GM21528 (cell line): Measurements from ENCODE around the gene TNFRSF12A.

Source experiments
- ATAC-seq: cut with Tn5 transposase; IDR thresholded peaks from one replicate; pipeline ENCODE4 v1.9.1; 2021; ENCODE audit warnings: mild to moderate bottlenecking, moderate library complexity; ENCODE audit not compliant: unreplicated experiment, low FRiP score

Gene TNFRSF12A

DNA sequence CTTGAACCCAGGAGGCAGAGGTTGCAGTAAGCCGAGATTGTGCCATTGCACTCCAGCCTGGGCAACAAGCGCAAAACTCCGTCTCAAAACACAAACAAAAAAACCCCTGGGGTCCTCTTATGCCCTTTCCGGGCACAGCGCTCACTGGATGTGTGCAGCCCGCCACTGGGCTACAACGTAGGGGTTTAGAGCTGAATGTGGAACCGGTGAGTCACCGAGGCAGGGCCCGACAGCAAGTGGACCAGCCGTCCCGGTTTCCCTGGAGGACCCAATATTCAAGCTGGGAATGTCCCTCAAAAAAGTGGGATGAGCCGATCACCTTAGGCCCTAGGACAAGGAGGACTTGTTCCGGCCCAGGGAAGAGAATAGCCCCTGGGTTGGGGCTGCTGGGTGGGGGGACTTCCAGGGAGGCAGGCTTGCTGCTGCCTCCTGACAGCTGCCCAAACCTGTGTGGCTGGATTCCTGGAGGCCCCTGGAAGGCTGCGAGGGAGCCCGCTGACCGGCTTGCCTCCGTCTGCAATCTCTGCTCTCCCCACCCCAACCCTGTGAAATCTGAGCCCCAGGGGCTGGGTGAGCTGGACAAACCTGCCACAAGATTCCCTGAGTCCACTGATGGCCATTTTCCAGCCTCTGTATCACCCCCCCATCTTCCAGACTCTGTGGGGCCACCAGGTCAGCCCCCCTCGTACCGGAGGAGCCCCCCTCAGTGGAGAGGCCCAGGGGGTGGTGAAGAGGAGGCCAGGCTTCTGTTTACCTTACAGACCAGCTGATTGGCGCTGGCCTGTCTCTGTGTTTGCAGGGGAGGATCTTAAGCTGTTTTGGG lies 10.4 kb upstream of the TNFRSF12A start:
- ATAC-seq, result no peak

DNA sequence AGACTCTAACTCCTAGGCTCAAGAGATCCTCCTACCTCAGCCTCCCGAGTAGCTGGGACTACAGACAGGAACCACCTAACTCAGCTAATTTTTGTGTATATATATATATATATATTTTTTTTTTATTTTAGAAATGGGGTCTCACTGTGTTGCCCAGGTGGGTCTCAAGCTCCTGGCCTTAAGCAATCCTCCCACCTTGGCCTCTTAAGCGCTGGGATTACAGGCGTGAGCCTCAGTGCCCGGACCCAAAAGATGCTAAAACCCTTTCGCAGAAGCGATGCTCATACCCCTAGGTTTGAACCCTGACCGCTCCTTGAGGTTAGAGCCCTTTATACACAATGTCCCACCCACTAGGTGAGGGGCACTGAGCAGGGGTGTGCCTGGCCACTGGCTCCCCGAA lies 9.7 kb upstream of the TNFRSF12A start:
- no peak for ATAC-seq

DNA sequence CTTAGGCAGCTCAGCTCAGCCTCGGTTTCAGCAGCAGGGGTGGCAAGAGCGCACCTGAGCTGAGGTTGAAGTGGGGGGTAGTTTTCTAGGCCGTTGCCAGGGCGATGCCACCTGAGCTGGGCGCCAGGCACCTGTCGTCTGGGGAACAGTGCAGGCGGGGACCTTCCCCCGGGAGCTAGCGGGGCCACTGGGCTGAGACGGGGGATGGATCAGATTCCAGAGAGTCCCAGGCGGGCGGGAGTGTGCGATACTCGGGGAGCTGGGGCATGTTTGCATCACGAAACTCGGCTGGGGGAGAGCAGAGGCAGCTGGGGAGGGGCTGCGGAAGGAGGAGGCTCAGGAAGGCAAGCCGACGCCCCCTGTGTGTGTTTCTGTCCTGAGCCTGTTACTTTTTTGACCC lies 7.9 kb upstream of the TNFRSF12A start:
- no peak for ATAC-seq

DNA sequence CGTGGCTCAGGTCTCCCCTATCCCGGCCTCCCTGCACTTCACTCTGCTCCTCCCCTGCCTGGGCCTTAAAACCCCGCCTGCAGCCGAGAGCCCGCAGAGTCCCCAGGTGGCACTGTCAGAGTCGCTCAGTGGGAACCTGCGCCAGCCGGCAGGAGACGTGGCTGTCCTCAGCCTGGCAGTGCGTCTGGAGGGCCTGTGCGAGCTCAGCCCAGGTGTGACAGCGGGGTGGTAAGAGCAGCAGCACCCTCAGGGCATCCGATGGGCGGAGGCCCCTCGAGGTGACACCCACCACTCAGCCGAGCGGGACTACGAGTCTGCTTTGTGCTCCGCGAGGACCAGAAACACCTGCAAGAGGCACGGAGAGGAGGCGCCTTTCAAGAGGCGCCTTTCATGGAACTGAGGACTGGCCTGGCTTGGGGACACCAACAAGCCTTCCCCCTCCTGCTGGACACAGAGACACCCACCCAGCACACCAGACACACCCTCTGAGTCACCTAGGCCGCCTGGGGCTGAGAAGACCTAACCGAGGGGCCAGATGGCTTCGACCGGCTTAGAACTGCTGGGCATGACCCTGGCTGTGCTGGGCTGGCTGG lies 7.2 kb upstream of the TNFRSF12A start, which contains the start of gene CLDN9:
Gene CLDN9 (plus strand): TSS at position 96 of the 593 bp plus-strand sequence. CDS start 440 bp downstream, at position 536.
- ATAC-seq, result no peak

DNA sequence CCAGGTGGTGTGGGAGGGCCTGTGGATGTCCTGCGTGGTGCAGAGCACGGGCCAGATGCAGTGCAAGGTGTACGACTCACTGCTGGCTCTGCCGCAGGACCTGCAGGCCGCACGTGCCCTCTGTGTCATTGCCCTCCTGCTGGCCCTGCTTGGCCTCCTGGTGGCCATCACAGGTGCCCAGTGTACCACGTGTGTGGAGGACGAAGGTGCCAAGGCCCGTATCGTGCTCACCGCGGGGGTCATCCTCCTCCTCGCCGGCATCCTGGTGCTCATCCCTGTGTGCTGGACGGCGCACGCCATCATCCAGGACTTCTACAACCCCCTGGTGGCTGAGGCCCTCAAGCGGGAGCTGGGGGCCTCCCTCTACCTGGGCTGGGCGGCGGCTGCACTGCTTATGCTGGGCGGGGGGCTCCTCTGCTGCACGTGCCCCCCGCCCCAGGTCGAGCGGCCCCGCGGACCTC lies 6.6 kb upstream of the TNFRSF12A start:
- no peak for ATAC-seq

DNA sequence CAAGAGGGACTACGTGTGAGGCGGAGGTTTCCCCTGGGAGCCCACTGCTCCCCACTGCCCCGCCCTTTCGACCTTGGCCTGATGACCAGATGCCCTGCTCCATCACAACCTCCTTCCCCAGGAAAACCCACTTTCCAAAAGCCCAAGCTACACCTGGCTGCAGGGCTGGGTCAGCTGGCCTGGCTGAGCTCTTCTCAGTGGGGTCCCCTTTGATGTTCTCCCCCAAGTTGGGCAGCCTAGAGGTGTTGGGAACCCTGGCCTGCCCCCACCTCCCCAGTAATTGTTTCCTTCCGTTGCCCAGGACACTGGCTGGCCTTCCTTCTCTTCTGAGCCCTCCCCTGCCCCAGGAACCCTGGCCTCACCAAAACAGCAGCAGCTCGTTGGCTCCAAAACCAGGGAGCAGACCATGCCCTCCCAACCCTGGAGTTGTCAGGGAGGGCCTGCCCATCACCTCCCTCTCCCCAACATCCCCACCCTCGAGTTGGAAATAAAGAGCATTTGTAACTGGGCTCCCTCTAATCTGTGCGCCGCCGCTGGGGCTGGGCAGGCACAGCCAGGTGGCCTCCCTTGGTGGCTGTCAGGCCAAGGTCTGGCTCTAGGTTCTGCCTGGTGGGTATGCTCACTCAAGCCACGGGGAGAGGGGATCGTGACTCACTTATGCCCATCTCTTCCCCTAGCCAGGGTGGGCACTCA lies 6.0 kb upstream of the TNFRSF12A start:
- no peak for ATAC-seq

DNA sequence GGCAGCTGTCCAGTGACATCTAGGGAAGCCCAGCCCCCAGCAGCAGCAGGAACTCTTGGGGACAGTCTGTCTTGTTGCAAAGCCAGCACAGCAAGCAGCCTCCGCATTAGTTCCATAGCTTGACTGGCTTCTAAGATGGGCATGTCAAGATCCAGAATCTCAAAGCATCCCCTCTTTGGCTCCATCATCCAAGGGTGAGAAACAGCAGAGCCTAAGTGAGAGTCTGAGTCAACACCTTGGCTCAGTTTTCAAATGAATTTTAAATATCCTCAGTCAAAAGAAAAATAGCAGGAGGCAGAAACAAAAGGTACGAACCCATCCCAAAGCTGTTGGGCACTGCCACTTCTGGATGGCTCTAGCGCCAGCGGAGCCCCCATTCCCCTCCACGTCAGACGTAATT lies 5.2 kb upstream of the TNFRSF12A start:
- no peak for ATAC-seq

DNA sequence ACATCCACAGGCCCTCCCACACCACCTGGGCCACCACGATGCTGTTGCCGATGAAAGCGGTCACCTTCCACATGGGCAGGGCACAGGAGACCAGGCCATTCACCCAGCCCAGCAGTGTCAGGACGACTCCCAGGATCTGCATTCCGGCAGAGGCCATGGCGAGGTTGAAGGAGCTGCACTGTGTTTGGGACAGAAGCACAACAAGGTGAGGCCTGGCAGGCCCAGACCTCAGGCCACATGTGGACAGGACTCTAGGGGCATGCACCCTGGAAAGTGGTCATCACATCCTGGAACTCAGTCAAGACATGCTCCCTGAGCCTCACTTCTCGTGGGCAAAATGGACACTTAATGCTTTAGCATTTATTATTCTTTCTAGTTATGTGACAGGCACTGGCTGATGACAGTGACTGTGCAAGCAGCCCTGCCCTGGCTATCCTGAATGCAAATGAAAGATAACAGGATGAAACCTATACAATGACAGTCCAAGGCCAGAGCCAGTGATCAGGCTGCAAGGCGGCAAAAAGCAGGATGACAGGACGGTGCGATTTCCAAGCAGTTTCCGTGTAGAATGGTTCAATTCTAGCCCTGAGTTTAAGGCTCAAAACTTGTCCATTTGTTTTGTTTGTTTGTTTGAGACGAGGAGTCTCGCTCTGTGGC lies 4.2 kb upstream of the TNFRSF12A start:
- no peak for ATAC-seq

DNA sequence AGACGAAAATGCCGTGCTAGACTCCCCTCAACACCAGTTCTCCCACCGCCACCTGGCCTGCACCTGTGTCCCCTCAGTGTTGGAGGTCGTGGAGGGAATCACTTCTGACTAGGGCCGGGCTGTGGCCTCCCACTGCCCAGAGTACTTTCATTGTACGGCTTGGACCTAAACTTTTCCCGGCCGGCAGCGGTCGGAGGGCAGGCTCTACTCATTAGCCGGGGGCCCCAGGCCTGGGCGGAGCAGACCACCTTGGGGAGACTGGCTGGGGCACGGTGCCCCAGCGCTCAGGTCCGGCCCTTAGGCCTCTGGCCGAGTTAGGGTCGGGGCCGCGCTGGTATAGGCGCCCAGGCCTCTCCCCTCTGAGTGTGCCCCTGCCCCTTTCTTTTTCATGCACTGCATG lies 2.8 kb upstream of the TNFRSF12A start:
- ATAC-seq, result no peak

DNA sequence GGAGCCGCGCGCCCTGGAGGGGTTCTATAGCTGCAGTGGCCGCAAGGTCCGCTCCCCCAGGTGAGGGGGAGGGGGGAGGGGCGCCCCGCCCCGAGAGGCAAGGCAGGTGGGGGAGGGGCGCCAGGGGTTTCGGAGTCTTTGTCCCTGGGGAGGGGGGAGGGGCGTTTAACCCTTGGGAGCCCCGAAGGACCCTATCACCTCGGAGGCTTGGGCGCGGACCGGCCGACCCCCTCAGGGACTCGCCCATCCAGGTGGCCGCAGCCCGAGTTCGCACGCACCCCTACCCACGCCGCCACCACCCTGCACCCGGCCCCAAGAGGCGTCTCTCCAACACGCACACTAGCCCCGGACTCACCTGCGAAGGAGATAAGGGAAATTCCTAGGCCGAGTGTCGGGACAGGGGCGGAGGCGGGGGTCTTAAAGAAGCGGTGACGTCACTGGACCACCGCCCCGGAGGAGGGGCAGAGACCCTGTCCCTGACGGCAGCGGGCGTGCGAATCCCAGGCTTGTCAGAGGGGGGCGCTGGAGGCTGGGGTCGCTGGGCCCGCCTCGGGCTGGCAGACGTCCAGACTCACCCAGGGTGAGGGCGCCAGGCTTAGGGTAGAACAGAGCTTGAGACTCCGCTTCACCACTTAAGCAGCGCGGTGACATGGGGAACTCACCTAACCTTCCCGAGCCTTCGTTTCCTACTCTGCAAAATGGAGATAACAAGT lies 2.2 kb upstream of the TNFRSF12A start, which contains the start of gene CLDN6:
Gene CLDN6 (minus strand): TSS at position 390 of the 713 bp plus-strand sequence. CDS start 2,162 bp downstream, outside the sequence.
- no peak for ATAC-seq

DNA sequence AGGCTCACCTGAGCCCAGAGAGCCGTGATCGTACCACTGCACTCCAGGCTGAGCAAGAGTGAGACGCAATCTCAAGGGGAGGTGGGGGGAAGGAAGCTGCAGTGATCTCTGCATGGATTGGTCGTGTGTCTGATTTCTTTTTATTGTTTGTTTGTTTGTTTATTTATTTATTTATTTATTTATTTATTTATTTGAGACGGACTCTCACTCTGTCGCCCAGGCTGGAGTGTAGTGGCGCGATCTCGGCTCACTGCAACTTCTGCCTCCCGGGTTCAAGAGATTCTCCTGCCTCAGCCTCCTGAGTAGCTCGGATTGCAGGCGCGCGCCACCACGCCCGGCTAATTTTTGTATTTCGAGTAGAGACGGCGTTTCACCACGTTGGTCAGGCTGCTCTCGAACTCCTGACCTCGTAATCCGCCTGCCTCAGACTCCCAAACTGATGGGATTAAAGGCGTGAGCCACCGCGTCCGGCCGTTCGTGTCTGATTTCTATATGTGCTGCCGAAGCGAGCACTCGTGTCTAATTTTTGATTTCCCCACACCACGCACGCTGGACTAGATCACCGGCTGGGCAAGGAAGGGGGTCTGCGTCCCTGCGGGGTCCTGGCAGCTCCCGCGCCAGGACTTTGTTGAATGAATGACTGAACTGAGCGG lies 448 bp upstream of the TNFRSF12A start:
- no peak for ATAC-seq

DNA sequence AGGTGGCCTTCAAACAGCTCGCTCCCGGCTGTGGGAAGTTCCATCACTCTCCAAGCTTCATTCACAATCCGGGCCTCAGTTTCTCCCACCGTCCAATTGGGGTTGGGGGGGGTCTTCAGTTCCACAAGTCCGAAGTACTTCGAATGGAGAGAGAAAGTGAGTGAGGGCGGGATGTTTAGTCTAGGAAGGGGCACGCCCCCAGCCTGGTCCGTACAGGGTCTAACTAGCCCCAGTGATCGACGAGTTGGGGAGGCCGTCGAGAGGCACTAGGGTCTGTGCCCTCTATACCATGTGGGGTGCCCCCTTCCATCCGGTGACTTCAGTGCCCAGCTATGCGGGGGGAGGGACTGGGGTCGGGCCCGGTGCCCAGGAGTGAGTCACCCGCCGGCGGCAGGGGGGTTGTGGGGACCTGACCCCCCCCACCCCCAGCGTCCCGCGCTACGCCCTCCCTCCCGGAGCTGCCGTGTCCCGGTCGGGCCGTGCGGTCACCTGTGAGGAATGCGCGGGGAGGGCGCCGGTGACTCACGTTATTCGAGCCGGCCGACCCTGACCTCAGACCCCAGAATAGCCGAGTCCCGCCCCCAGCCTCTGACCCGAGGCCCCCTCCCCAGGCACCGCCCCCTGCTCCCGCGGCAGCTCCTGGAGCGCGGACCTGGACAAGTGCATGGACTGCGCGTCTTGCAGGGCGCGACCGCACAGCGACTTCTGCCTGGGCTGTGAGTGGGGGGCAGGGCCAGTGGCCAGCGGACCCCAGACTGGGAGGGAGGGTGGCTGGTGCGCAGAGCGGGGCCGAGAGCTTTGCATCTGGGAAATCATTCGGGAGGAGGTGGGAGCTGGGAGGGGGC lies 658 bp downstream of the TNFRSF12A start:
- ATAC-seq, result no peak

DNA sequence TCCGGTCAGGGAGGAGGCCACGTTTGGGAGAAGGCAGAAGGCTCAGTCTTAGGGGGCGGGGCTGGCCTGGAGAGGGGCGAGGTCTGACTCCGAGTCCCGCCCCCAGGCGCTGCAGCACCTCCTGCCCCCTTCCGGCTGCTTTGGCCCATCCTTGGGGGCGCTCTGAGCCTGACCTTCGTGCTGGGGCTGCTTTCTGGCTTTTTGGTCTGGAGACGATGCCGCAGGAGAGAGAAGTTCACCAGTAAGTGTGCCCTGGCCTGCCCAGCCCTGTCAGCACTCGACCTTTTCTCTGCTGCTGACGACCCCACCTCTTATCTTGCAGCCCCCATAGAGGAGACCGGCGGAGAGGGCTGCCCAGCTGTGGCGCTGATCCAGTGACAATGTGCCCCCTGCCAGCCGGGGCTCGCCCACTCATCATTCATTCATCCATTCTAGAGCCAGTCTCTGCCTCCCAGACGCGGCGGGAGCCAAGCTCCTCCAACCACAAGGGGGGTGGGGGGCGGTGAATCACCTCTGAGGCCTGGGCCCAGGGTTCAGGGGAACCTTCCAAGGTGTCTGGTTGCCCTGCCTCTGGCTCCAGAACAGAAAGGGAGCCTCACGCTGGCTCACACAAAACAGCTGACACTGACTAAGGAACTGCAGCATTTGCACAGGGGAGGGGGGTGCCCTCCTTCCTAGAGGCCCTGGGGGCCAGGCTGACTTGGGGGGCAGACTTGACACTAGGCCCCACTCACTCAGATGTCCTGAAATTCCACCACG lies 1.5 kb downstream of the TNFRSF12A start:
- no peak for ATAC-seq

DNA sequence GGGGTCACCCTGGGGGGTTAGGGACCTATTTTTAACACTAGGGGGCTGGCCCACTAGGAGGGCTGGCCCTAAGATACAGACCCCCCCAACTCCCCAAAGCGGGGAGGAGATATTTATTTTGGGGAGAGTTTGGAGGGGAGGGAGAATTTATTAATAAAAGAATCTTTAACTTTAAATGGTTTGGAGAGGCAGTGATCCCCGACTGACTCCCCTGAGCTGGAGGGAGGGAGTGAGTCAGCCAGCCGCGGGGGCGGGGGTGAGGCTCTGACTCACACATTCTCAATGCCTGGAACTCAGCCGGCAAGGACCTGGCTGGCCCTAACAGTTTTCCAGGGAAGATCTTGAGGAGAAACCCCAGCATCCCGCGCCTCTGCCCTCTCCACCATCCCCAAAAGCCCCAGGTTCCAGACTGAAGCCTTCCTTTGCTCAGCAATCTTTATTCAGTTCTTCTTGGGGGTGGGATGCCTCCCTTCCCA lies 2.1 kb downstream of the TNFRSF12A start:
- ATAC-seq, result no peak

DNA sequence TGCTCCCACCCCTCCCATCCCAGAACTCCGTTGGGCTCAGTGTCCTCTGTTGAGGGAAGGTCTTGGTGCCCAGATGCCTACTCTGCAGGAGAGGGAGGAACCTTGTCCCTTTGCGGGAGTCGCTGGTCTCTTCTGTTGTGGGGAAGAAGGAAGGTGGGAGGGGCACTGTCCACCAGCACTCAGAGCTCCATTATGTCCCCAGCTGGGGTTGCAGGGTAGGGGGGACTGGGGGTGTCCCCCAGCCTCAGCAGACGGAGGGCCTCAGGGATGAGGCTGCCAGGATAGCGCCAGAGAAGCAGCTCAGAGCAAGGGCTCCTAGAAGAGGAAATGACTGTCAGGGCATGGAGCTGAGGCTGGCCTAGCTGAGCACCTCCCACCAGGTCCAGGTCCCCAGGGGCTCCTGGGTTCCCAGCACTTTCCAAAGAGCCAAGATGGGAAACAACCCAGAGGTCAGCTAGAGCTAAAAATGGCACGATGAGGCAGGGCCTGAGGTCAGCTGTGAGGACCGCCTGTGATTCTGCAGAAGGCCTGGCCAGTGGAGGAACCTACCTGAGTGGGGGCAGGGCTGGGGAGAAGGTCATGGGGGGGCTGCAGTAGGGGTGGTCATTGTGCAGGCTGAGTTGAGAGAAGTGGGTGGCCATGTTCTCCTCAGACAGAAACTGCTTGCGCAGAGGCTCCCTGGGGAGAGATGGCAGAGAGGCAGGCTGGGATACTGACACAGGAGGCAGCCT lies 2.7 kb downstream of the TNFRSF12A start:
- no peak for ATAC-seq

DNA sequence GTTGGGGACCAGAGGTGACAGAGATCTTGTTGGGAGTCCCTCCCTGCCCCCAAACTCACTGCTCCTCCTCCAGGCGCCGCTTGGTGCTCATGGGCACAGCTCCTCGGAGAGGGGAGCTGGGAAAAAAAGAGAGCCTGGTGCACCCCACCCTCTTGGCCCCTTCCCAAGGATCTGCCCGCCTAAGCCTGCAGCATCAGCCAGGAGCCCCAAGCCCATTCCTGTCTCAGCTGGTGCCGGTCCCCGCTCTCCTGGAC lies 3.2 kb downstream of the TNFRSF12A start:
- ATAC-seq, result no peak

DNA sequence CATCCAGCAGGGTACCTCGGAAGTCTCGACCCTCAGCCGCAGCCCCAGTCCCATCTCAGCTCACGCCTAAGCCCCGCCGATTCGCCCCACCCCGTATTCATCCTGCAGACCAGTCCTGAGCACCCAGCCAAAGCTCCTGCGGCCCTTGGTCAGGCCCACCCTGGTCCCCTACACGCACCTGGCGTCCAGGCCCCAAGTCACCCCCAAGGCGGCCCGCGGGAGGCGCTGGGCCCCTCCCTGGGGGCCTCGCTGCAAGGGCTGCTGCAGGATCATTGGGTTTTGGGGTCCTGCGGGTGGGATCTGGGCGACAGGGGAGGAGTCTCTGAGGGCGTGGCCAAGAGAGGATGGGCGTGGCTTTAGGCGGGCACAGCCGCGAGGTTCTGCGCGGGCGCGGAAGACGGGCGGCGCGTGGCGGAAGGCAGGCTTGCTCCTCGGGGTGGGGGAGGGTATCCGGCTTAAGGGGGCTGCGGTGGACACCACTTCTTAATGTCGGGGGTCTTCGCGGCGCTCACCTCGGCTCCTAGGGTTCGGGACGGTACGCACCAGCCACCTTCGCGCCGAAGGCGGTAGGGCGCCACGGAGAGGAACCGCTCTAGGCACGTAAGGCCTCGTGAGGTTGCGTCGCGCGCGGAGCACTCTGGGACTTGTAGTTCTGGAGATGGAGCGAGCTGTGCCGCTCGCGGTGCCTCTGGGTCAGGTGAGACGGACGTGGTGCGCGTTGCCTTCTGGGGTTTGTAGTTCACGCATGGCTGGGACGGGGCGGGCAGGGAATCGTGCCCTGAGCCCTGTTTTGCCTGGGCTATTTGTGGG lies 3.7 kb downstream of the TNFRSF12A start, which contains the start of the genes HCFC1R1 and THOC6:
Gene HCFC1R1 (minus strand): TSS at position 274 of the 810 bp plus-strand sequence. CDS start 1 bp downstream, at position 273.
Gene THOC6 (plus strand): TSS at position 367 of the 810 bp plus-strand sequence. CDS start 292 bp downstream, at position 659.
- ATAC-seq, result peak; percentile 74
